LHCN-M2 (cell line): ENCODE results near the gene BMPER. TPM values are rescaled to one million over a fixed set of nuclear protein-coding genes. Genes with fewer than 3 reads are reported as not detected.

ENCODE experiments used
- DNase-seq: peaks from one replicate; pipeline ENCODE4 v3.0.0-alpha.2; 2012; ENCODE audit warnings: low read depth
- total RNA-seq: library from RNA; depleted of rRNA; stranded (reverse); fragments of >200 nt; gene quantifications from 2 replicates; pipeline ENCODE4 v1.2.3, GENCODE V29; 2014

BMPER gene
- total RNA-seq, 1 experiment from 2014 or later: 4.1 TPM

GRCh38 chr7:33888166-33888565, 17.2 kb upstream of the BMPER start:
- DNase-seq: no peak

DNA sequence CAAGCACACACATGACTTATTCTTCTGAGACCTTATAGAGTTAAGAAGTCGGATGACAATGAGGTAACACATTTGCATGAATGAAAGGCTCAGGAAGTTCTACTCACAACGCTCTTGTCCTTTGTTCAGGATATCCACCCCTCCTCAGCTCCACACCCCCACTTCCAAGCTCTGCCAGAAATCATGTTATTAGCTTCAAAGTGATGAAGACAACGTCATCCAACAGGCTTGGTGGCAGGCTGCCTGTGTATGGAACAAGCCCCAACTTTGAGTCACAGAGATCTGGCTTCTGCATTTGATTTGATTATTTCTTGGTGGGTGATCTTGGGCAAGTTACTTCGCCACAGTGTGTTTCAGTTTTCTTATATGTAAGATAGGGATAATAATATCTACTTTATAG, 12.4 kb upstream of the BMPER start:
- no peak for DNase-seq

- peak; percentile 92 for DNase-seq
Observed at GRCh38 chr7:33893377-33893776, 12.0 kb upstream of the BMPER start.

- DNase-seq: peak; percentile 83
Observed at GRCh38 chr7:33895025-33895804, 10.1 kb upstream of the BMPER start.

DNA sequence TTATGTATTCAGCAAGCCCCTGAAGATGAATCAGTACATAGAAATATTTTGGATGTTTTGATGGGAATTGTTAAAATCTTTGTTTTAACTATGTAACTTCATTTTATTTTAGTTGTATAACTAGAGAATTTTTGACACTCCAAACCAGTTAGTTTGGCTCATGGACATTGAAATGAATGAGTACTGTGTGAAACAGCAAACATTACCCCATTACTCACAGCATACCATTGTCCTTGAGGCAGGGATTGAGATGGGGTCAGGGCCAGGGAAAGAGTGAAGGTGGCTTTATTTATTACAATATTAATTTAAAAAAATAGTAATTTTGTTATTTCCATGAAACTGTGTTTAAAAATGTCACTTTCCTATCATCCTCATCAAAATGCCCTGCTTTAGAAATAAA, 4.8 kb upstream of the BMPER start:
- no peak for DNase-seq

- DNase-seq: peak; percentile 29
Observed at GRCh38 chr7:33901199-33901598, 4.1 kb upstream of the BMPER start.

DNA sequence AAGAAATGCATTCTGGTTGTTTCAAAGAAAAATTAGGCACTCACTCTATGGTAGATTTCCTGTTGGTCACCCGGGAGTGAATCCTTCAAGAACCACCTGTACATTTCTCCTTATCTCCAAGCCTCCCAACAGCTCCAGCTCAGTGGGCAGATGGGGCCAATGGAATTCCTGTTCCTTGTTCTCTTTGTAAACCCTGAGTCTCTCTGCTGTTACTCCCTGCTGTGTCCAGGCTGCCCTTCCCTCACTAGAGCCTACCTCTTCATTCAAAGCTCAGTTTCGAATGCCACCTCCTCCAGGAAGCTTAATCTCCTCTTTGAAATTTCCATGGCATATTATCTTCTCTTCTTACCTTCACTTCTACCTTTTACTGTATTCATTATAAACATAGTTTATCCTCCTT, 3.5 kb upstream of the BMPER start:
- no peak for DNase-seq

- DNase-seq: no peak
Observed at GRCh38 chr7:33902746-33903145, 2.6 kb upstream of the BMPER start.

DNA sequence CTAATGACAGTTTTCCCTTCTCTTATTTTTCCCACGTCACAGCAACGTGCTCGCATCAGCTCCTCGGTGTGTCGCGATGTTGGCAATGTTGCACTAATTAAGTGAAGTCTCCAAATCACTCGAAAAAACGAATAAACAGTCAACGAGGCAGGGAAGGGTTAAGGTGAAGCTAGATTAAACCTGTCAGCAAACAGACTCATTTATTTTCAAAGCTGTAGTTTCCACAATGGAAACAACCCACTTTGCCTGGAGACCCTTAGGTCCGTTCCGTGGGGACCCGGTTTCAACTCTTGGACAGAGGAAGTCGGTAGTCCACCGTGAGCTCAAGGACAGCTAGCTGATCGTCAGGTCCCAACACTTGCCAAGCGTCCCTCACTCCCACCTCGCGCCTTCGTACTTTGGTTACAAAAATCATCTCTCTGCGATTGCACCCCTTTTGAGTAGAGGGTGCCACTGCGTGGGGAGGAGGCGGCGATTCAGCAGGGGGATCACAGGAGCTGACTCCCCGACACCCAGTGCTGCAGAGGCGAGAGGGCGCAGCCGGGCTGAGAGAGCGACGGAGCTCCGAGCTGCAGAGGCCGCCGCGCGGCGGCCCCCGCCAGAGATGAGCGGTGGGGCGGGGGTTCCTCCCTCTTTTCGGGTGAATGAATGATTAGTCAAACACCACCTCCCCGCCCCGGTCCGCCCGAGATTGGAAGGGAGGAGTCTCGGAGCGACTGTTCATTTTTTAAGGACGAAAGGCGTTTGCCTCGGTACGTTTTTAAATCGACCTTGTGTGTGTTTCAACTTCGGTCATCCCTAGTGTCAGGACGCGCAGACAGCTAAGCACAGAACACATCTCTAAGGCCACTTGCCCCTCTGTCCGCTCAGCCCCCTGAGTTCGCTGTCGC, 1.3 kb upstream of the BMPER start:
- DNase-seq: peak; percentile 79

DNA sequence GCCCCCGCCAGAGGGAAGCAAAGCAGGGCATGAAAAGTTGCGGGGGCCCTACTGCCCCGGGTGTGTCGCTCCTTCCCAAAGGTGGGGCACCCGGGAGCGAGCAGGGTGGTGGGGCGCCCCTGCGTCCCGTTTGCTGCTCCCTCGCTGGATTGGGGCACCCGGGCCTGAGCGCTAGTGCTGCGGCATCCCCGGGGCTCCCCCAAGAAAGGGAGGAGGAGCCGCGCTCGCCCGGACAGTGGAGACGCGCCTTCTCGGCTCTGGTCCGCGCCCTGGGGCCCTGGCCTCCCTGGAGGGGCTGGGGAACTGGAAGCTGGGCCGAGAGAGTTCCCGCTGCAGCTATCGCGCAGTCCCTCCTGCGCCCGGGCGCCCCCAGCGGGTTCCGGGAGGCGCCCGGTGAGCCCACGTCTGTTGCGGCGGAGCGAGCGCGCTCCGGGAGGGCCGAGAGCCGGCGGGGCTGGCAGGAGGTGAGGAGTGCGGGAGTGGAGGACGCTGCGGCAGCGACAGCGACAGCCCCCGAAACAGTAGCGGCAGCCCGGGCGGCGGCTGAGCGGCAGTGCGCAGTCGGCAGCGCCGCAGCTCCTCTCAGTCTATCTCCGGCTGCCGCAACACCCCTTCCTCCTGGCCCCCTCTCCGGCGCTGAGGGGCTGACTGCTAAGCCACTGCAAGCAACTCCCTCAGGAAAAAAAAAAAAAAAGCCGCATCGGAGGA, 504 bp upstream of the BMPER start:
- peak; percentile 70 for DNase-seq

DNA sequence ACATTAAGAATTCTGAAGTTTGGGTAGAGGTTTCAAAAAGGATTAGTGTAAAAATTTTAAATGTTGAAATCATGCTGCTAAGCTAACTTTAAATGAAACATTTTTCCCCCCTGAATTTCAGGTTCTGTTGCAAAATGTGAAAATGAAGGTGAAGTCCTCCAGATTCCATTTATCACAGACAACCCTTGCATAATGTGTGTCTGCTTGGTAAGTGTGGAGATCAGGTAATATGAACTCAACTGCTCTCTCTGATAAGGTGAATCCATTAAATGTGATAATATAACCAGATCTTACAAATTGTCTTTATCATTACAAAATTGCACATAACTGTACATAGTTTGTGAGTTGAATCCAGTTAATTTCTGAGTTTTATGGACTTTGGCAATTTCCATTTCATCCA, 1.4 kb downstream of the BMPER start:
- DNase-seq: no peak

DNA sequence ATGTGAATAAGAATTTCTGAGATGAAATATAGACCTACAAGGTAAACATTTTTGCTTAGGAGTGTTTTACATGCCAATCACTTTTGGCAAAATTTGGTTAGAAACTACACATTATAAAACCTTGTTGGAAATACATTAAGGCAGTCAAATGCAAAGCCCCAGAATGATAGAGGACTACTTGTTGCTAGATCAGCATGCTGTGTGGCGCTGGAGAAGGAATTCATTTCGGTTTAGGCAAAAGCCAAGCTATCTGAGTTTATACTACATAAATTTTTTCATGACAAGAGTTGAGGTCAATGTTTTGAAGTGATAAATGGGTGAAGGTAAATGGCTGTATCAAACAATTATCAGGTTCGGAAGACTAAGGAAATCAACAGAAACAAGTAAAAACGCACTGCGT, 2.3 kb downstream of the BMPER start:
- DNase-seq: no peak

GRCh38 chr7:33909318-33909717, 4.0 kb downstream of the BMPER start:
- DNase-seq: no peak

- no peak for DNase-seq
Observed at GRCh38 chr7:33909755-33910154, 4.4 kb downstream of the BMPER start.

GRCh38 chr7:33910756-33911155, 5.4 kb downstream of the BMPER start:
- no peak for DNase-seq

DNA sequence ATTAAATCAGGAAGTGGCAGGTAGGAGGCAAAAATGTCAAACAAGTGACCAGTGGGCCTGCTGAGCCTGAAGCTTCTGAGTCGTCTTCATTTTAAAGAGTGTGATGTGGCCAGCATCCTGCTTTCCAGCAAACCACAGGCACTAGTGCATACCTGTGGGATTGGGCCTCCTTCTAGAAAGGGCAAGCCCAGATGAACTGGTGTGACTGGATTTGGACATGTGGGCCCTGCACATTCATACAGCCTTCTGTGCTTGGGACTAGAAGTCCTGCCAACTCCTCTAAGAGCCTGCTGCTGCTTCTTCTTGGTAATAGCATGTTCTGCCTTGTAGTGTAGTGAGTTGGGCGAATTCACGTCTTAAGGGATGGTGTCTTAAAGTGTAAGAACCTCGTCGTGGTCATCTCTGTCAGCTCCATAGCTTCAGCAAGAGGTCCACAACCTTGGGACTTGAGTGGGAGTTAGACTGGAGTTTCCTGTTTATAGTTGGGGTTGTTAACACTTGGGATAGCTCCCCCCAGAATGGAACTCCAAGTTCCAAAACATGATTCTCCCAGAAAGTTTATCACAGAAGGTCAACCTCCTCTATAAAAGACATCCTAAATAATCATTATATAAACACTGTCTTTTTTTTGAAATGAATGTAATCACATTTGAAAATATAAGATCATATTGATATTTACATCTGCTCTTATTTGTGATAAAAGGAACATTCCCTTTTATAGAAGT, 11.2 kb downstream of the BMPER start:
- DNase-seq: peak; percentile 58

- no peak for DNase-seq
Observed at GRCh38 chr7:33917661-33918060, 12.3 kb downstream of the BMPER start.

GRCh38 chr7:33918438-33919143, 13.3 kb downstream of the BMPER start:
- DNase-seq: no peak

- DNase-seq: no peak
Observed at GRCh38 chr7:33919449-33919848, 14.1 kb downstream of the BMPER start.

- peak; percentile 97 for DNase-seq
Observed at GRCh38 chr7:33921216-33921938, 16.0 kb downstream of the BMPER start.
